Measurements from ENCODE around the gene SPEM2. TPM values are rescaled to one million over a fixed set of nuclear protein-coding genes. Genes with fewer than 3 reads are reported as not detected.
"Not testable (repeated sequence)": the region's sequence is repeated elsewhere in the genome, so short reads cannot be mapped to it uniquely, and the experiment has no call there.

The SPEM2 gene
- total RNA-seq, 1 experiment from 2014 or later: not detected

DNA sequence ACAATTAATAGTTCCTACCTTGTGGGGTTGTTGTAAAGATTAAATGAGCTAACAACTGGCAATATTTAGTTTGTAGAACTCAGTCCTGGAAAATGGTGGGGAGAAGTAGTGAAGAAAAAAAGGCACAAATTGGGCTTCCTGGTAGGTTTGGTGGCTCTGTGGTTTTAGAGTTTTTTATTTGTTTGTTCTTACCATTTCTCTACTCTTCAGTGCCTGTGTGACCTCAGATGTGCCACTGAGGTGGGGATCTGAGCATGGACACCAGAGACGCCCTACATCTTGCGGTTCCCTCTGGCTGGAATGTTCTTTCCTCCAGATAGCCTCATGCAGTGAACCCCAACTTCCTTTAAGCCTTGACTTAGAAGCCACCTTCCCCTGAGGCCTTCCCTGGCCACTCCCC, 46.3 kb downstream of the SPEM2 start:
- H3T11ph ChIP-seq (ENCODE audit: low read length): no peak overlapping the region
- no peak overlapping the region for H2BK120ac ChIP-seq (ENCODE audit: low read depth, low read length, poor library complexity, severe bottlenecking)
- Mint-ChIP-seq H3K27me3 (ENCODE audit: low read depth) (no peaks in the 10 kb centered on the region), H3K4me3 (no peak overlapping the region), H3K27ac (no peak overlapping the region; a peak in 1 of 7 replicates), H3K4me1 (peaks cover 4 to 8% of the 10 kb centered on the region in 2 experiments; a peak in 3 of 4 replicates), H3K9me3 (no peaks in the 10 kb centered on the region), H3K36me3 (ENCODE audit: insufficient read depth in 1 of 3, low read depth in 3 of 3) (peaks cover 0 to 5% (median 0%) of the 10 kb centered on the region in 3 experiments; a peak in 3 of 7 replicates)
- no peak overlapping the region for H3K23ac ChIP-seq (ENCODE audit: insufficient read length, low read depth, low read length)
- H2AFZ ChIP-seq (ENCODE audit: low read length): no peak overlapping the region
- no peak overlapping the region for H2BK5ac ChIP-seq (ENCODE audit: insufficient read length, low read length)
- H2BK15ac ChIP-seq (ENCODE audit: low read depth, low read length): no peak overlapping the region
- TF ChIP-seq, protein P1, sequence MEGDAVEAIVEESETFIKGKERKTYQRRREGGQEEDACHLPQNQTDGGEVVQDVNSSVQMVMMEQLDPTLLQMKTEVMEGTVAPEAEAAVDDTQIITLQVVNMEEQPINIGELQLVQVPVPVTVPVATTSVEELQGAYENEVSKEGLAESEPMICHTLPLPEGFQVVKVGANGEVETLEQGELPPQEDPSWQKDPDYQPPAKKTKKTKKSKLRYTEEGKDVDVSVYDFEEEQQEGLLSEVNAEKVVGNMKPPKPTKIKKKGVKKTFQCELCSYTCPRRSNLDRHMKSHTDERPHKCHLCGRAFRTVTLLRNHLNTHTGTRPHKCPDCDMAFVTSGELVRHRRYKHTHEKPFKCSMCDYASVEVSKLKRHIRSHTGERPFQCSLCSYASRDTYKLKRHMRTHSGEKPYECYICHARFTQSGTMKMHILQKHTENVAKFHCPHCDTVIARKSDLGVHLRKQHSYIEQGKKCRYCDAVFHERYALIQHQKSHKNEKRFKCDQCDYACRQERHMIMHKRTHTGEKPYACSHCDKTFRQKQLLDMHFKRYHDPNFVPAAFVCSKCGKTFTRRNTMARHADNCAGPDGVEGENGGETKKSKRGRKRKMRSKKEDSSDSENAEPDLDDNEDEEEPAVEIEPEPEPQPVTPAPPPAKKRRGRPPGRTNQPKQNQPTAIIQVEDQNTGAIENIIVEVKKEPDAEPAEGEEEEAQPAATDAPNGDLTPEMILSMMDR (conservative IDR thresholded peaks at IDR 0.05): no peak
- H4K8ac ChIP-seq (replicated peaks; ENCODE audit: insufficient read length, low read depth, low read length): no peak overlapping the region
- H3K27ac ChIP-seq (ENCODE audit: insufficient read length, low read depth, low read length): no peak overlapping the region
- H4K91ac ChIP-seq (ENCODE audit: insufficient read length, low read depth, low read length): no peak overlapping the region
- no peak overlapping the region for H2AK5ac ChIP-seq (ENCODE audit: insufficient read length, low read length)
- H3K4me1 ChIP-seq (ENCODE audit: insufficient read depth, low read length): peaks cover 3% of the 10 kb centered on the region; the same call in 1 of the 2 replicates
- H2BK20ac ChIP-seq (ENCODE audit: low read depth, low read length, poor library complexity, severe bottlenecking): no peak overlapping the region
- no peak overlapping the region for H3K4me2 ChIP-seq (ENCODE audit: insufficient read depth, insufficient read length, low read length)
- no peaks in the 10 kb centered on the region for H3K27me3 ChIP-seq (ENCODE audit: insufficient read depth, low read length)
- H3K23me2 ChIP-seq (ENCODE audit: insufficient read length, low read depth, low read length, poor library complexity, severe bottlenecking): no peaks in the 10 kb centered on the region
- WGBS (ENCODE audit: extremely low coverage, insufficient read length, low lambda C conversion rate): no CpG with 5 or more reads among the region's 2 CpGs
- H3K4ac ChIP-seq (ENCODE audit: low read depth, low read length): no peak overlapping the region
- no peak overlapping the region for H4K5ac ChIP-seq (ENCODE audit: insufficient read length, low read depth, low read length)
- H3K18ac ChIP-seq (ENCODE audit: insufficient read length, low read depth, low read length): no peak overlapping the region
- no peaks in the 10 kb centered on the region for H3K9me3 ChIP-seq (ENCODE audit: control insufficient read depth, low read depth, low read length)
- no peak overlapping the region for H2BK12ac ChIP-seq (ENCODE audit: insufficient read length, low read depth, low read length)
- no peak overlapping the region for H3K14ac ChIP-seq (ENCODE audit: insufficient read depth, low read length)
- no peak overlapping the region for H3K56ac ChIP-seq (ENCODE audit: insufficient read length, low read depth, low read length)
- H4K20me1 ChIP-seq (ENCODE audit: control insufficient read depth, insufficient read depth, insufficient read length): no peaks in the 10 kb centered on the region
- 0 out of 2 replicates have a peak, but pooled peaks cover 3% of the 10 kb centered on the region for H3K79me2 ChIP-seq (ENCODE audit: insufficient read depth, low read length)
- DNase-seq: no peak
- H3K79me1 ChIP-seq (ENCODE audit: insufficient read depth, low read depth, low read length, poor library complexity, severe bottlenecking): peaks cover 3% of the 10 kb centered on the region
- no peak overlapping the region for H3K9ac ChIP-seq (ENCODE audit: extremely low read depth, insufficient read length, low read length)

DNA sequence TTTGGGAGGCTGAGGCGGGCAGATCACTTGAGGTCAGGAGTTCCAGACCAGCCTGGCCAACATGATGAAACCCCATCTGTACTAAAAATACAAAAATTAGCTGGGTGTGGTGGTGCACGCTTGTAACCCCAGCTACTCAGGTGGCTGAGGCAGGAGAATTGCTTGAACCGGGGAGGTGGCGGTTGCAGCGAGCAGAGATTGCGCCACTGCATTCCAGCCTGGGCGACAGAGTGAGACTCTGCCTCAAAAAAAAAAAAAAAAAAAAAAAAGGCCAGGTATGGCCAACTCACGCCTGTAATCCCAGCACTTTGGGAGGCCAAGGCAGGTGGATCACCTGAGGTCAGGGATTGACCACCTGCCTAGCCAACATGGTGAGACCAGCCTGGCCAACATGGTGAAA, 49.4 kb downstream of the SPEM2 start:
- H3K23me2 ChIP-seq (ENCODE audit: insufficient read length, low read depth, low read length, poor library complexity, severe bottlenecking); H3K27ac ChIP-seq (ENCODE audit: insufficient read length, low read depth, low read length); H3K4ac ChIP-seq (ENCODE audit: low read depth, low read length); H4K8ac ChIP-seq (replicated peaks; ENCODE audit: insufficient read length, low read depth, low read length); H3K4me2 ChIP-seq (ENCODE audit: insufficient read depth, insufficient read length, low read length); DNase-seq; H4K91ac ChIP-seq (ENCODE audit: insufficient read length, low read depth, low read length); H3K9me3 Mint-ChIP-seq; H2AFZ ChIP-seq (ENCODE audit: low read length); H3K27me3 Mint-ChIP-seq (ENCODE audit: low read depth); H3K14ac ChIP-seq (ENCODE audit: insufficient read depth, low read length); H2AK5ac ChIP-seq (ENCODE audit: insufficient read length, low read length); H2BK120ac ChIP-seq (ENCODE audit: low read depth, low read length, poor library complexity, severe bottlenecking); H3K36me3 Mint-ChIP-seq (ENCODE audit: insufficient read depth in 1 of 3, low read depth in 3 of 3); H3K23ac ChIP-seq (ENCODE audit: insufficient read length, low read depth, low read length); H3K18ac ChIP-seq (ENCODE audit: insufficient read length, low read depth, low read length); H3K4me3 Mint-ChIP-seq; H3K9me3 ChIP-seq (ENCODE audit: control insufficient read depth, low read depth, low read length); H2BK15ac ChIP-seq (ENCODE audit: low read depth, low read length); H2BK20ac ChIP-seq (ENCODE audit: low read depth, low read length, poor library complexity, severe bottlenecking); H2BK12ac ChIP-seq (ENCODE audit: insufficient read length, low read depth, low read length); H4K5ac ChIP-seq (ENCODE audit: insufficient read length, low read depth, low read length); H2BK5ac ChIP-seq (ENCODE audit: insufficient read length, low read length); H3K79me2 ChIP-seq (ENCODE audit: insufficient read depth, low read length); H3K27me3 ChIP-seq (ENCODE audit: insufficient read depth, low read length); H3K27ac Mint-ChIP-seq; H3K4me1 ChIP-seq (ENCODE audit: insufficient read depth, low read length); H3K56ac ChIP-seq (ENCODE audit: insufficient read length, low read depth, low read length); H4K20me1 ChIP-seq (ENCODE audit: control insufficient read depth, insufficient read depth, insufficient read length); H3T11ph ChIP-seq (ENCODE audit: low read length); H3K79me1 ChIP-seq (ENCODE audit: insufficient read depth, low read depth, low read length, poor library complexity, severe bottlenecking); H3K9ac ChIP-seq (ENCODE audit: extremely low read depth, insufficient read length, low read length): not testable (repeated sequence)
- H3K4me1 Mint-ChIP-seq: peaks cover 22 to 26% of the 10 kb centered on the region in 2 experiments
- no CpG with 5 or more reads among the region's 8 CpGs for WGBS (ENCODE audit: extremely low coverage, insufficient read length, low lambda C conversion rate)
